ENCODE data around the gene ATP5IF1. TPM values are rescaled to one million over a fixed set of nuclear protein-coding genes. Genes with fewer than 3 reads are reported as not detected.

Gene ATP5IF1
- 48.2 and 59.7 TPM in 2 replicates for total RNA-seq (2011; cell fraction: chromatin; rRNA removed; ENCODE audit: low replicate concordance)
- 75.0 and 82.2 TPM in 2 replicates for total RNA-seq (2011; cell fraction: nucleolus; rRNA removed)
- 110 and 124 TPM in 2 replicates for total RNA-seq (2011; cell fraction: nucleoplasm; rRNA removed)
- 1,281 and 1,288 TPM in 2 replicates for total RNA-seq (2014; rRNA removed)
- 303 and 353 TPM in 2 replicates for total RNA-seq (2014; rRNA removed; fragmentation: Illumina TruSeq; extraction: Trizol)
- total RNA-seq (2015; rRNA removed; fragmentation: Illumina TruSeq; extraction: Trizol): 425 and 445 TPM in 2 replicates
- 380 and 403 TPM in 2 replicates for total RNA-seq (2021)
- polyA plus RNA-seq (2011; rRNA removed): 343 and 388 TPM in 2 replicates
- polyA plus RNA-seq (2011; cell fraction: cytosol; rRNA removed): 299 and 407 TPM in 2 replicates
- polyA plus RNA-seq (2011; cell fraction: nucleus; rRNA removed): 273 and 321 TPM in 2 replicates
- 405 and 915 TPM in 2 replicates for polyA plus RNA-seq (2012)
- polyA plus RNA-seq (2014; fragmentation: Illumina TruSeq; extraction: Trizol): 338 and 607 TPM in 2 replicates
- polyA plus RNA-seq (2014; fragmentation: Nextera tagmentation; extraction: Ambion mirVana): 100 to 1,000 TPM; 292 to 545 TPM
- 1,422 and 1,500 TPM in 2 replicates for polyA plus RNA-seq (2014; rRNA removed)
- polyA minus RNA-seq (2011; rRNA and poly(A)+ RNA removed): 92.2 and 94.1 TPM in 2 replicates
- 78.4 and 106 TPM in 2 replicates for polyA minus RNA-seq (2011; cell fraction: cytosol; rRNA and poly(A)+ RNA removed)
- 40.0 and 57.4 TPM in 2 replicates for polyA minus RNA-seq (2011; cell fraction: nucleus; rRNA and poly(A)+ RNA removed)
- percentile 94 among the genes with signal in this experiment for Bru-seq, nascent RNA
- percentile 91 among the genes with signal in this experiment for BruChase-seq, experiment 1, labeled RNA remaining after a 2-hour chase
- percentile 92 among the genes with signal in this experiment for BruChase-seq, experiment 2, labeled RNA remaining after a 6-hour chase
- long read RNA-seq, experiment 1, transcript ATP5IF1-202 (2 exons, 1,855 nt): minor isoform, 18 of 710 reads
- long read RNA-seq, experiment 1, transcript ATP5IF1-201 (3 exons, 494 nt): major isoform, 453 of 710 reads
- long read RNA-seq, experiment 1, transcript ATP5IF1-204 (3 exons, 599 nt): minor isoform, 7 of 710 reads
- long read RNA-seq, experiment 1, partial matches to known transcripts: 85 of 710 reads
- long read RNA-seq, experiment 1, other reads (novel, unspliced or antisense): 146 of 710 reads
- long read RNA-seq, experiment 2, transcript ATP5IF1-202 (2 exons, 1,855 nt): minor isoform, 27 of 460 reads
- long read RNA-seq, experiment 2, transcript ATP5IF1-204 (3 exons, 599 nt): minor isoform, 5 of 460 reads
- long read RNA-seq, experiment 2, transcript ATP5IF1-201 (3 exons, 494 nt): major isoform, 399 of 460 reads
- long read RNA-seq, experiment 2, partial matches to known transcripts: 5 of 460 reads
- long read RNA-seq, experiment 2, other reads (novel, unspliced or antisense): 23 of 460 reads
- long read RNA-seq, experiment 3, transcript ATP5IF1-202 (2 exons, 1,855 nt): minor isoform, 15 of 515 reads
- long read RNA-seq, experiment 3, transcript ATP5IF1-201 (3 exons, 494 nt): major isoform, 489 of 515 reads
- long read RNA-seq, experiment 3, partial matches to known transcripts: 3 of 515 reads
- long read RNA-seq, experiment 3, other reads (novel, unspliced or antisense): 4 of 515 reads

- Histone ChIP-seq H3K36me3 (ENCODE audit: control insufficient read depth, insufficient read depth, low read length) (peaks cover 22% of the 10 kb centered on the region), H3K79me2 (ENCODE audit: control insufficient read depth, insufficient read depth, low read length) (peaks cover 56% of the 10 kb centered on the region), H3K4me1 (replicated peaks in 1 of 2; ENCODE audit: control insufficient read depth in 2 of 2, insufficient read depth in 2 of 2, low read length in 2 of 2) (peaks cover 19 to 29% of the 10 kb centered on the region in 2 experiments), H3K4me2 (ENCODE audit: insufficient read depth, low read length) (peak within 1 kb of the TSS; percentile 93), H3K9ac (ENCODE audit: insufficient read depth in 1 of 2, low read depth in 2 of 2, low read length in 2 of 2) (peak within 1 kb of the TSS; percentile 79 to 96), H3K27me3 (ENCODE audit: control insufficient read depth in 2 of 2, insufficient read depth in 2 of 2, low read length in 2 of 2) (no peaks in the 10 kb centered on the region), H2AFZ (ENCODE audit: low read depth, low read length) (peak within 1 kb of the TSS; percentile 95), H3K9me1 (ENCODE audit: control insufficient read depth, insufficient read depth, low read length) (no peaks in the 10 kb centered on the region), H4K20me1 (replicated peaks; ENCODE audit: control insufficient read depth, insufficient read depth, low read length) (0 out of 2 replicates have a peak, but pooled peaks cover 6% of the 10 kb centered on the region), H3K9me3 (replicated peaks; ENCODE audit: control insufficient read depth, insufficient read depth, low read depth, low read length) (no peaks in the 10 kb centered on the region), H3K27ac (ENCODE audit: extremely low read depth, low read depth, low read length) (peak within 1 kb of the TSS; percentile 71), H3K4me3 (peak within 1 kb of the TSS; percentile 67)
- intact Hi-C loops (cut with micrococcal nuclease): loop anchor here (2.0 to 10.0 kb wide), 2 partner anchors 367 to 409 kb away; partner anchors contain the start of genes RNU11 and TAF12
- in situ Hi-C loops (cut with MboI): no loop called here
- FAIRE-seq: peak; percentile 98
- DNase-seq (ENCODE audit: extremely low read depth in 1 of 4, low spot score in 3 of 4): peak; percentile 99 to 100 (median 99)
- under 1% methylated on average over 60 of the region's 60 CpGs for WGBS (ENCODE audit: insufficient coverage, low coverage, missing lambda C conversion rate)
- ChIA-PET POLR2A (interaction anchor here (0.6 to 4.8 kb wide), 29 partner anchors 8 to 413 kb away, joined by 3 to 40 read pairs (median 5); partner anchors contain the start of genes EYA3, MED18, PHACTR4 and RCC1), CTCF (ENCODE audit: low intra/inter-chr PET ratio) (no interaction called here)
- ATAC-seq: peak; percentile 93
- BruUV-seq (replicated peaks): TSS peak; percentile 68
- no peak for TF ChIP-seq ZFP1 (CRISPR knock-in tag; IDR thresholded peaks at IDR 0.05)
- no peak for TF ChIP-seq ZNF778 (CRISPR knock-in tag; IDR thresholded peaks at IDR 0.05)
- TF ChIP-seq REST (IDR thresholded peaks at IDR 0.05; ENCODE audit: borderline replicate concordance): no peak
- no peak; the same call in 1 of the 2 replicates for TF ChIP-seq REST (CRISPR knock-in tag; IDR thresholded peaks at IDR 0.05; ENCODE audit: low read depth)
- TF ChIP-seq CBX1 (IDR thresholded peaks at IDR 0.05; ENCODE audit: low read depth): peak; percentile 96
- TF ChIP-seq DMBX1 (CRISPR knock-in tag; IDR thresholded peaks at IDR 0.05; ENCODE audit: borderline replicate concordance): no peak
Observed at GRCh38 chr1:28235755-28236655, at the start of gene ATP5IF1. TSS of gene ATP5IF1 (plus strand) at chr1:28236124. CDS start at chr1:28236184, 60 bp downstream.

Data from K562 (cell line).